Activated T-helper 1 cell treated with anti-CD3 and anti-CD28 coated beads, Interleukin-12 subunit alpha, Interleukin-12 subunit beta, Interleukin-2, Interleukin-4 antibody, amounts not matched to agents 30 ng/mL and 10 ng/mL and 1 ng/mL, durations not matched to agents 14 hours and 24 hours and 36 hours (primary cell): ENCODE measurements around the gene ITFG1. TPM values are rescaled to one million over a fixed set of nuclear protein-coding genes. Genes with fewer than 3 reads are reported as not detected.
A peak's percentile ranks its signal among the peaks of the same experiment; 100 is the strongest.

Experiments used
- DNase-seq: peaks from one replicate; pipeline ENCODE4 v3.0.0; 2021; ENCODE audit warnings: low spot score
- H3K27ac Mint-ChIP-seq: one replicate; pipeline ENCODE4 v1.8.0; 2021; ENCODE audit warnings: mild to moderate bottlenecking, mixed read lengths
- H3K27me3 Mint-ChIP-seq: one replicate; pipeline ENCODE4 v1.8.0; 2022; ENCODE audit warnings: mild to moderate bottlenecking, moderate library complexity, mixed read lengths; ENCODE audit not compliant: insufficient read depth
- H3K36me3 Mint-ChIP-seq: one replicate; pipeline ENCODE4 v1.8.0; 2021; ENCODE audit warnings: low read depth, mixed read lengths
- H3K4me1 Mint-ChIP-seq: one replicate; pipeline ENCODE4 v1.8.0; 2021; ENCODE audit warnings: low read depth, mixed read lengths
- H3K4me3 Mint-ChIP-seq: one replicate; pipeline ENCODE4 v1.8.0; 2021; ENCODE audit warnings: mild to moderate bottlenecking, moderate library complexity, mixed read lengths
- H3K9me3 Mint-ChIP-seq: one replicate; pipeline ENCODE4 v1.8.0; 2021; ENCODE audit warnings: mixed read lengths
- intact Hi-C: fragments of 100-400 bp; cut with micrococcal nuclease; formaldehyde crosslinking; loops from one replicate; pipeline ENCODE4 v1.15.1; 2024
- total RNA-seq: library from RNA; stranded (reverse); gene quantifications from 2 replicates; pipeline ENCODE4 v1.2.3, GENCODE V29; 2022

Gene ITFG1
- total RNA-seq, result 25.4 and 27.6 TPM in 2 replicates

- Mint-ChIP-seq H3K4me1 (peaks cover 51% of the 10 kb centered on the region), H3K36me3 (peaks cover 29% of the 10 kb centered on the region), H3K9me3 (no peaks in the 10 kb centered on the region), H3K27me3 (no peaks in the 10 kb centered on the region), H3K27ac (peak within 1 kb of the TSS; percentile 97), H3K4me3 (peak within 1 kb of the TSS; percentile 90)
- intact Hi-C loops, result loop anchor here (1.0 to 10.0 kb wide), 11 partner anchors 113 to 1150 kb away; partner anchors contain the start of genes DNAJA2, LONP2 and SHCBP1
- peak; percentile 95 for DNase-seq
These were observed at the start of gene ITFG1, which contains the start of gene PHKB for GRCh38 chr16:47460711-47461597. ITFG1 (minus strand) TSS chr16:47461063; CDS start chr16:47461045, 18 bp downstream. PHKB (plus strand) TSS chr16:47461331; CDS start chr16:47461351, 20 bp downstream.

- Mint-ChIP-seq H3K4me3 (no peak overlapping the region), H3K36me3 (peaks cover 20% of the 10 kb centered on the region), H3K27me3 (no peaks in the 10 kb centered on the region), H3K9me3 (no peaks in the 10 kb centered on the region), H3K27ac (no peak overlapping the region), H3K4me1 (no peaks in the 10 kb centered on the region)
- no peak for DNase-seq
- intact Hi-C loops, result no loop called here
These were observed 46.8 kb upstream of the ITFG1 start for GRCh38 chr16:47507701-47508100.

GRCh38 chr16:47506800-47507199, 45.9 kb upstream of the ITFG1 start:
- intact Hi-C loops, result no loop called here
- no peak for DNase-seq
- Mint-ChIP-seq H3K27me3 (no peaks in the 10 kb centered on the region), H3K4me3 (no peak overlapping the region), H3K36me3 (peaks cover 17% of the 10 kb centered on the region), H3K4me1 (no peaks in the 10 kb centered on the region), H3K9me3 (no peaks in the 10 kb centered on the region), H3K27ac (no peak overlapping the region)

- Mint-ChIP-seq H3K4me1 (no peaks in the 10 kb centered on the region), H3K27ac (no peak overlapping the region), H3K27me3 (no peaks in the 10 kb centered on the region), H3K4me3 (no peak overlapping the region), H3K36me3 (peaks cover 17% of the 10 kb centered on the region), H3K9me3 (no peaks in the 10 kb centered on the region)
- no peak for DNase-seq
- intact Hi-C loops, result no loop called here
These were observed 43.7 kb upstream of the ITFG1 start for GRCh38 chr16:47504599-47504998.

GRCh38 chr16:47503936-47504335, 43.1 kb upstream of the ITFG1 start:
- H3K4me3 Mint-ChIP-seq, result no peak overlapping the region
- H3K27ac Mint-ChIP-seq, result no peak overlapping the region
- no peaks in the 10 kb centered on the region for H3K4me1 Mint-ChIP-seq
- peaks cover 24% of the 10 kb centered on the region for H3K36me3 Mint-ChIP-seq
- no peak for DNase-seq
- intact Hi-C loops, result no loop called here
- H3K9me3 Mint-ChIP-seq, result no peaks in the 10 kb centered on the region
- H3K27me3 Mint-ChIP-seq, result no peaks in the 10 kb centered on the region

GRCh38 chr16:47499700-47500264, 38.9 kb upstream of the ITFG1 start:
- no peak overlapping the region for H3K27ac Mint-ChIP-seq
- no peak overlapping the region for H3K4me3 Mint-ChIP-seq
- peaks cover 23% of the 10 kb centered on the region for H3K36me3 Mint-ChIP-seq
- intact Hi-C loops, result no loop called here
- no peaks in the 10 kb centered on the region for H3K27me3 Mint-ChIP-seq
- no peaks in the 10 kb centered on the region for H3K9me3 Mint-ChIP-seq
- H3K4me1 Mint-ChIP-seq, result peaks cover 1% of the 10 kb centered on the region
- DNase-seq, result no peak

- peaks cover 23% of the 10 kb centered on the region for H3K36me3 Mint-ChIP-seq
- no peak for DNase-seq
- no peak overlapping the region for H3K4me3 Mint-ChIP-seq
- peaks cover 7% of the 10 kb centered on the region for H3K4me1 Mint-ChIP-seq
- no peak overlapping the region for H3K27ac Mint-ChIP-seq
- H3K27me3 Mint-ChIP-seq, result no peaks in the 10 kb centered on the region
- H3K9me3 Mint-ChIP-seq, result no peaks in the 10 kb centered on the region
- intact Hi-C loops, result no loop called here
These were observed 38.3 kb upstream of the ITFG1 start for GRCh38 chr16:47499080-47499699.

GRCh38 chr16:47493381-47494337, 32.8 kb upstream of the ITFG1 start:
- H3K4me1 Mint-ChIP-seq, result peaks cover 26% of the 10 kb centered on the region
- H3K36me3 Mint-ChIP-seq, result peaks cover 10% of the 10 kb centered on the region
- no peak for DNase-seq
- intact Hi-C loops, result no loop called here
- peaks cover 11% of the 10 kb centered on the region for H3K9me3 Mint-ChIP-seq
- no peak overlapping the region for H3K27ac Mint-ChIP-seq
- no peak overlapping the region for H3K4me3 Mint-ChIP-seq
- H3K27me3 Mint-ChIP-seq, result no peaks in the 10 kb centered on the region

- Mint-ChIP-seq H3K4me1 (peaks cover 26% of the 10 kb centered on the region), H3K36me3 (peaks cover 7% of the 10 kb centered on the region), H3K27me3 (no peaks in the 10 kb centered on the region), H3K27ac (peak overlapping the region; percentile 72), H3K9me3 (peaks cover 11% of the 10 kb centered on the region), H3K4me3 (peak overlapping the region; percentile 66)
- intact Hi-C loops, result no loop called here
- no peak for DNase-seq
These were observed 31.8 kb upstream of the ITFG1 start for GRCh38 chr16:47492428-47493377.

- no peaks in the 10 kb centered on the region for H3K27me3 Mint-ChIP-seq
- intact Hi-C loops, result no loop called here
- H3K36me3 Mint-ChIP-seq, result peaks cover 7% of the 10 kb centered on the region
- peaks cover 26% of the 10 kb centered on the region for H3K4me1 Mint-ChIP-seq
- H3K4me3 Mint-ChIP-seq, result no peak overlapping the region
- H3K27ac Mint-ChIP-seq, result no peak overlapping the region
- no peak for DNase-seq
- peaks cover 11% of the 10 kb centered on the region for H3K9me3 Mint-ChIP-seq
These were observed 31.2 kb upstream of the ITFG1 start for GRCh38 chr16:47492036-47492427.

GRCh38 chr16:47490471-47490870, 29.6 kb upstream of the ITFG1 start:
- DNase-seq, result no peak
- Mint-ChIP-seq H3K36me3 (peaks cover 7% of the 10 kb centered on the region), H3K27me3 (no peaks in the 10 kb centered on the region), H3K4me3 (no peak overlapping the region), H3K27ac (no peak overlapping the region), H3K4me1 (peaks cover 26% of the 10 kb centered on the region), H3K9me3 (peaks cover 11% of the 10 kb centered on the region)
- intact Hi-C loops, result no loop called here
